22Rv1 (cell line): Measurements from ENCODE around the gene RPL35.

Source experiments
- H3K27ac ChIP-seq: fragments of 450-650 bp; 2 replicates; pipeline ENCODE4 v1.5.1; 2017
- CTCF ChIP-seq: fragments of 450-650 bp; IDR thresholded peaks from 2 replicates; pipeline ENCODE4 v1.5.1; 2017; ENCODE audit warnings: mild to moderate bottlenecking
- ZFX ChIP-seq: fragments of 450-650 bp; IDR thresholded peaks from 2 replicates; pipeline ENCODE4 v1.6.1; 2017; ENCODE audit warnings: antibody characterized with exemption, borderline replicate concordance

The RPL35 gene

GRCh38 chr9:124861342-124862229 lies at the start of gene RPL35, which contains the start of gene ARPC5L:
Gene RPL35, minus strand, starts transcription at chr9:124861957. Its CDS starts 45 bp downstream, at chr9:124861912.
Gene ARPC5L, plus strand, starts transcription at chr9:124862130. Its CDS starts 7,161 bp downstream, at chr9:124869291.
- peak within 1 kb of the TSS; percentile 92 for H3K27ac ChIP-seq
- TF ChIP-seq CTCF = peak; percentile 70
- TF ChIP-seq ZFX = no peak

GRCh38 chr9:124908098-124908497 lies 46.3 kb upstream of the RPL35 start:
- no peak overlapping the region for H3K27ac ChIP-seq
- TF ChIP-seq CTCF = no peak
- TF ChIP-seq ZFX = no peak

DNA sequence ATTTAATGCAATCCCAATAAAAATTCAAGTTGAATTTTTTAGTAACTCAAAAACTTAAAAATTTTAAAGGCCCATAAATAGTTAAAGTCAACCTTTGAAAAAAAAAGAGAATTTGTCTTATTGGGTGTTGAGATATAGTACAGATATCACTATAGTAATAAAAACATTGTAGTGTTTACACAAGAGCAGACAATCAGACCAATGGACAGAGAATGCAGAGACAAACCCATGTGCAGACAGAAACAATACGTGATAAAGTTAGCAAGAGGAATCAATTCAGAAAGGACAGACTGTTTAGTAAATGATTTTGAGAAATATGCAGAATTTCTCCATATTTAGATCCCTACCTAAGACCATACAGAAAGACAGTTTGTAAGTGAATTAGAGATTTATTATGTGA lies 45.2 kb upstream of the RPL35 start:
- H3K27ac ChIP-seq = no peak overlapping the region
- TF ChIP-seq ZFX (no peak), CTCF (no peak)

- H3K27ac ChIP-seq = no peak overlapping the region
- no peak for TF ChIP-seq CTCF
These were observed 38.1 kb upstream of the RPL35 start for GRCh38 chr9:124899845-124900244.

GRCh38 chr9:124897570-124898460 lies 36.1 kb upstream of the RPL35 start:
- TF ChIP-seq ZFX (no peak), CTCF (no peak)

DNA sequence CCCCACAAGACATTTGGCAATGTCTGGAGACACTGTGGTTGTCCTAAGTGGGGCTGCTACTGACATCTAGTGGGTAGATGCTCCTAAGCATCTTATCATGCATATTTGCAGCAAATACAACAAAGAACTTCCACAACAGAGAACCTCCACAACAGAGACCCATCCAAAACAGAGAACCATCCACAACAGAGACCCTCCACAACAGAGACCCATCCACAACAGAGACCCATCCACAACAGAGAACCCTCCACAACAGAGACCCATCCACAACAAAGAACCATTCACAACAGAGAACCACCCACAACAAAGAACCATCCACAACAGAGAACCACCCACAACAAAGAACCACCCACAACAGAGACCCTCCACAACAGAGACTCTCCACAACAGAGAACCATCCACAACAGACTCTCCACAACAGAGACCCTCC lies 33.0 kb upstream of the RPL35 start:
- TF ChIP-seq ZFX = no peak
- TF ChIP-seq CTCF = no peak; the same call in 1 of the 2 replicates
- no peak overlapping the region for H3K27ac ChIP-seq

More at GRCh38 chr9:124897570-124898460, 36.1 kb upstream of the RPL35 start:
- H3K27ac ChIP-seq = no peak overlapping the region
